BLaER1 treated with 17β-estradiol and CSF1 and Interleukin-3, amounts not matched to agents 10 nM and 100 nM (cell line): ENCODE data around the gene ANKRD22.

Experiments
- H3K27ac ChIP-seq, 11 experiments: shearing (Covaris generic); formaldehyde crosslinking; 2 replicates each; pipeline ENCODE4 v1.8.1; 2022
- H3K27me3 ChIP-seq, 11 experiments: shearing (Covaris generic); formaldehyde crosslinking; 2 replicates each; pipeline ENCODE4 v1.8.1; 2022
- H3K36me3 ChIP-seq, 11 experiments: shearing (Covaris generic); formaldehyde crosslinking; 2 replicates each; pipeline ENCODE4 v1.8.1; 2022
- H3K4me1 ChIP-seq, 10 experiments: shearing (Covaris generic); formaldehyde crosslinking; 2 replicates each; pipeline ENCODE4 v1.8.1; 2022
- H3K4me2 ChIP-seq, 11 experiments: shearing (Covaris generic); formaldehyde crosslinking; 2 replicates each; pipeline ENCODE4 v1.8.1; 2022
- H3K4me3 ChIP-seq, 10 experiments: shearing (Covaris generic); formaldehyde crosslinking; 2 replicates each; pipeline ENCODE4 v1.8.1; 2022
- H3K9ac ChIP-seq, 11 experiments: shearing (Covaris generic); formaldehyde crosslinking; 2 replicates each; pipeline ENCODE4 v1.8.1; 2022
- H3K9me3 ChIP-seq, 11 experiments: shearing (Covaris generic); formaldehyde crosslinking; replicated peaks in 1 of 11; 2 replicates each; pipeline ENCODE4 v1.8.1; 2022
- H4K20me1 ChIP-seq, 11 experiments: shearing (Covaris generic); formaldehyde crosslinking; 2 replicates each; pipeline ENCODE4 v1.8.1; 2022
- Cebpa-rat ChIP-seq, 11 experiments: shearing (Covaris generic); IDR thresholded peaks; 2 replicates each; pipeline ENCODE4 v1.8.1; 2022

The ANKRD22 gene

GRCh38 chr10:88803641-88804040 is 48.0 kb downstream of the ANKRD22 start:
- no peaks in the 10 kb centered on the region for H3K27me3 ChIP-seq
- H3K4me3 ChIP-seq = no peak overlapping the region
- no peak overlapping the region for H3K9ac ChIP-seq
- no peaks in the 10 kb centered on the region for H3K36me3 ChIP-seq
- no peaks in the 10 kb centered on the region for H3K9me3 ChIP-seq
- no peak overlapping the region for H3K27ac ChIP-seq
- H3K4me1 ChIP-seq = no peaks in the 10 kb centered on the region
- TF ChIP-seq Cebpa-rat (IDR thresholded peaks at IDR 0.05) = no peak
- H4K20me1 ChIP-seq = no peaks in the 10 kb centered on the region
- H3K4me2 ChIP-seq = no peak overlapping the region

GRCh38 chr10:88802523-88803285 is 48.9 kb downstream of the ANKRD22 start, which contains the start of gene LIPM:
Gene LIPM, plus strand, starts transcription at chr10:88802730. Its CDS starts 167 bp downstream, at chr10:88802897.
- no peak within 1 kb of the TSS for H3K27ac ChIP-seq
- no peak within 1 kb of the TSS for H3K9ac ChIP-seq
- H3K4me3 ChIP-seq = no peak within 1 kb of the TSS
- no peak within 1 kb of the TSS for H3K4me2 ChIP-seq
- no peaks in the 10 kb centered on the region for H3K27me3 ChIP-seq
- no peaks in the 10 kb centered on the region for H3K36me3 ChIP-seq
- no peaks in the 10 kb centered on the region for H3K4me1 ChIP-seq
- no peak for TF ChIP-seq Cebpa-rat (IDR thresholded peaks at IDR 0.05)
- no peaks in the 10 kb centered on the region for H3K9me3 ChIP-seq
- H4K20me1 ChIP-seq = no peaks in the 10 kb centered on the region

GRCh38 chr10:88800152-88801125 is 51.2 kb downstream of the ANKRD22 start:
- H3K27me3 ChIP-seq = no peaks in the 10 kb centered on the region
- no peak overlapping the region for H3K4me3 ChIP-seq
- H3K9me3 ChIP-seq = no peaks in the 10 kb centered on the region
- no peaks in the 10 kb centered on the region for H3K4me1 ChIP-seq
- no peak overlapping the region for H3K9ac ChIP-seq
- no peak overlapping the region for H3K27ac ChIP-seq
- H3K4me2 ChIP-seq = no peak overlapping the region
- no peaks in the 10 kb centered on the region for H4K20me1 ChIP-seq
- no peaks in the 10 kb centered on the region for H3K36me3 ChIP-seq
- TF ChIP-seq Cebpa-rat (IDR thresholded peaks at IDR 0.05) = no peak

- Histone ChIP-seq H3K9me3 (no peaks in the 10 kb centered on the region), H3K4me3 (no peak overlapping the region), H3K27ac (no peak overlapping the region), H3K4me1 (peaks cover 0 to 25% (median 1%) of the 10 kb centered on the region in 10 experiments; a peak in 9 of 20 replicates), H3K4me2 (no peak overlapping the region), H4K20me1 (no peaks in the 10 kb centered on the region), H3K27me3 (no peaks in the 10 kb centered on the region), H3K9ac (no peak overlapping the region), H3K36me3 (no peaks in the 10 kb centered on the region)
- no peak for TF ChIP-seq Cebpa-rat (IDR thresholded peaks at IDR 0.05)
These were observed 56.9 kb downstream of the ANKRD22 start for GRCh38 chr10:88794731-88795130.

GRCh38 chr10:88793712-88794299 is 57.8 kb downstream of the ANKRD22 start:
- Histone ChIP-seq H3K4me3 (no peak overlapping the region), H3K36me3 (no peaks in the 10 kb centered on the region), H3K4me1 (peaks cover 0 to 25% (median 1%) of the 10 kb centered on the region in 10 experiments; a peak in 9 of 20 replicates), H3K9ac (no peak overlapping the region), H3K4me2 (peak overlapping the region in 5 of 11 experiments; percentile 10 to 53 (median 27); a peak in 4 of 22 replicates), H4K20me1 (no peaks in the 10 kb centered on the region), H3K27ac (no peak overlapping the region), H3K9me3 (no peaks in the 10 kb centered on the region), H3K27me3 (no peaks in the 10 kb centered on the region)
- no peak for TF ChIP-seq Cebpa-rat (IDR thresholded peaks at IDR 0.05)

DNA sequence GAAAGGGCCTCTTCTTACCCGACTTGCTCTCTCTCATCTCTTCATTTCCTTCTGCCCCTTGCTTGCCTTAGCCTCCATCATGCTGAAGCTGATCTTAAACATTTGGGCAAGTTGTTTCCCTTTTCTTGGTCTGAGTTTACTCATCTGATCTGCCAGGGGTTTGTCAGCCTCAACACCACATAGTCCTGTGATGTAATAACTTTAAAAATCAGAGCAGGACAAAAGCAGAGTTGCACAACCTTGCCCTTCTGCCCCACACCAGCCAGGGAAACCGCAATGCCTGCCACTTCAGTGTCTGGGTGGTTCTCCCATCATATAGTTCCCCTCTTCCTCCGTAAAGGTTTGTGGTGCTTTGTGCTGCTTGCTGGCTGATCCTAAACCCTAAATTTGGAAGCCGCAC is 59.0 kb downstream of the ANKRD22 start:
- peak in 8 of 11 experiments; percentile 11 to 65 (median 41); a peak in 7 of 22 replicates for TF ChIP-seq Cebpa-rat (IDR thresholded peaks at IDR 0.05)
- H3K4me1 ChIP-seq = peaks cover 0 to 25% (median 1%) of the 10 kb centered on the region in 10 experiments; a peak in 9 of 20 replicates
- peak overlapping the region in 2 of 11 experiments; percentile 22 to 32; a peak in 1 of 22 replicates for H3K27ac ChIP-seq
- no peaks in the 10 kb centered on the region for H3K9me3 ChIP-seq
- no peaks in the 10 kb centered on the region for H3K27me3 ChIP-seq
- no peak overlapping the region for H3K4me3 ChIP-seq
- no peaks in the 10 kb centered on the region for H3K36me3 ChIP-seq
- H4K20me1 ChIP-seq = no peaks in the 10 kb centered on the region
- H3K9ac ChIP-seq = no peak overlapping the region; a peak in 1 of 22 replicates
- H3K4me2 ChIP-seq = peak overlapping the region in 5 of 11 experiments; percentile 1 to 40 (median 36); a peak in 7 of 22 replicates

DNA sequence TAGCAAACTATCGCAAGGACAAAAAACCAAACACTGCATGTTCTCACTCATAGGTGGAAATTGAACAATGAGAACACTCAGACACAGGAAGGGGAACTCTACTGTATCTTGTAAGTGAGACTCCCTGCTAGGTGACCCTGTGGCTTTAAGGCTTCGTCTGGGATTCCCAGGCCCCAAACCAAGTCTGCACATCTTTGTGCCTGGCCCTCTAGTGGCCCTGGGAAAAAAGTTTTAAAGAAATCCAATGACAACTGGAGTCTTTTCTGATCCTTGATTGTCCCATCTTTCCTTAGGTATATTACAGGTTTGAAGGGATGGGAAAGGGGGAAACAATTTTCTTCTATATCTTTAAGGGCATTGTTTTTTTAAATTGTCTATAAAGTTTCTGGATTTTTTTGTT is 59.7 kb downstream of the ANKRD22 start:
- no peak overlapping the region for H3K9ac ChIP-seq
- TF ChIP-seq Cebpa-rat (IDR thresholded peaks at IDR 0.05) = no peak
- no peaks in the 10 kb centered on the region for H3K9me3 ChIP-seq
- no peaks in the 10 kb centered on the region for H4K20me1 ChIP-seq
- no peak overlapping the region for H3K4me3 ChIP-seq
- no peaks in the 10 kb centered on the region for H3K27me3 ChIP-seq
- no peaks in the 10 kb centered on the region for H3K36me3 ChIP-seq
- H3K4me2 ChIP-seq = peak overlapping the region in 3 of 11 experiments; percentile 36 to 40 (median 40); a peak in 3 of 22 replicates
- peaks cover 0 to 25% (median 1%) of the 10 kb centered on the region in 10 experiments; a peak in 9 of 20 replicates for H3K4me1 ChIP-seq
- H3K27ac ChIP-seq = peak overlapping the region in 1 of 11 experiments; percentile 32; a peak in 1 of 22 replicates

GRCh38 chr10:88788924-88789323 is 62.7 kb downstream of the ANKRD22 start:
- H3K27ac ChIP-seq = no peak overlapping the region
- no peaks in the 10 kb centered on the region for H3K27me3 ChIP-seq
- peaks cover under 1 to 23% (median 2%) of the 10 kb centered on the region in 10 experiments; a peak in 12 of 20 replicates for H3K4me1 ChIP-seq
- H3K4me2 ChIP-seq = no peak overlapping the region
- TF ChIP-seq Cebpa-rat (IDR thresholded peaks at IDR 0.05) = no peak
- H4K20me1 ChIP-seq = no peaks in the 10 kb centered on the region
- H3K4me3 ChIP-seq = no peak overlapping the region
- no peak overlapping the region for H3K9ac ChIP-seq
- H3K9me3 ChIP-seq = no peaks in the 10 kb centered on the region
- H3K36me3 ChIP-seq = no peaks in the 10 kb centered on the region

GRCh38 chr10:88787463-88787862 is 64.2 kb downstream of the ANKRD22 start:
- TF ChIP-seq Cebpa-rat (IDR thresholded peaks at IDR 0.05) = no peak
- no peak overlapping the region for H3K4me3 ChIP-seq
- H4K20me1 ChIP-seq = no peaks in the 10 kb centered on the region
- no peaks in the 10 kb centered on the region for H3K36me3 ChIP-seq
- H3K4me2 ChIP-seq = no peak overlapping the region
- no peak overlapping the region for H3K9ac ChIP-seq
- no peak overlapping the region for H3K27ac ChIP-seq
- H3K4me1 ChIP-seq = peaks cover 4 to 15% (median 5%) of the 10 kb centered on the region in 10 experiments; a peak in 13 of 20 replicates
- H3K9me3 ChIP-seq = no peaks in the 10 kb centered on the region
- H3K27me3 ChIP-seq = no peaks in the 10 kb centered on the region
